Astrocyte (in vitro differentiated cells and primary cell): ENCODE measurements around the gene LZTFL1. TPM values are rescaled to one million over a fixed set of nuclear protein-coding genes. Genes with fewer than 3 reads are reported as not detected.

Source experiments
- DNase-seq: peaks from one replicate; pipeline ENCODE4 v3.0.0-alpha.2; 2010; ENCODE audit warnings: low read depth
- FAIRE-seq: peaks from 2 replicates; lab custom pipeline; 2011; peaks lifted over from hg19 to GRCh38; lab: Jason Lieb, UNC
- H2AFZ ChIP-seq: 2 replicates; pipeline ENCODE4 v1.6.0; 2012; ENCODE audit warnings: low read depth, low read length, inconsistent platforms
- H3K27ac ChIP-seq: 2 replicates; pipeline ENCODE4 v1.5.1; 2011; ENCODE audit warnings: low read depth, low read length, inconsistent platforms
- H3K27me3 ChIP-seq: 2 replicates; pipeline ENCODE4 v1.6.0; 2011; ENCODE audit warnings: low read length, inconsistent platforms; ENCODE audit not compliant: insufficient read depth
- H3K36me3 ChIP-seq: 2 replicates; pipeline ENCODE4 v1.5.1; 2011; ENCODE audit warnings: low read length, inconsistent platforms; ENCODE audit not compliant: insufficient read depth
- H3K4me1 ChIP-seq: 2 replicates; pipeline ENCODE4 v1.5.1; 2011; ENCODE audit warnings: low read length, inconsistent platforms; ENCODE audit not compliant: insufficient read depth
- H3K4me2 ChIP-seq: 2 replicates; pipeline ENCODE4 v1.6.0; 2012; ENCODE audit warnings: low read length, inconsistent platforms
- H3K4me3 ChIP-seq: 2 replicates; pipeline ENCODE4 v1.5.1; 2011; ENCODE audit warnings: low read depth, mild to moderate bottlenecking, low read length, inconsistent platforms; ENCODE audit not compliant: insufficient read depth
- H3K79me2 ChIP-seq: 2 replicates; pipeline ENCODE4 v1.6.0; 2012; ENCODE audit warnings: mild to moderate bottlenecking, low read length, inconsistent platforms; ENCODE audit not compliant: insufficient read depth
- H3K9ac ChIP-seq: 2 replicates; pipeline ENCODE4 v1.6.0; 2012; ENCODE audit warnings: mild to moderate bottlenecking, low read length, inconsistent platforms
- H3K9me3 ChIP-seq: 2 replicates; pipeline ENCODE4 v1.5.1; 2012; ENCODE audit warnings: low read depth, mild to moderate bottlenecking, low read length, inconsistent platforms; ENCODE audit not compliant: insufficient read depth
- H4K20me1 ChIP-seq: 2 replicates; pipeline ENCODE4 v1.6.0; 2012; ENCODE audit warnings: low read length, inconsistent platforms; ENCODE audit not compliant: insufficient read depth
- H3K27ac Mint-ChIP-seq: one replicate; pipeline ENCODE4 v1.8.0; 2021; ENCODE audit warnings: mild to moderate bottlenecking, mixed read lengths; ENCODE audit not compliant: unreplicated experiment
- H3K27me3 Mint-ChIP-seq: one replicate; pipeline ENCODE4 v1.8.0; 2021; ENCODE audit warnings: low read depth, mixed read lengths; ENCODE audit not compliant: unreplicated experiment
- H3K36me3 Mint-ChIP-seq: one replicate; pipeline ENCODE4 v1.8.0; 2021; ENCODE audit warnings: low read depth, mixed read lengths; ENCODE audit not compliant: unreplicated experiment
- H3K4me1 Mint-ChIP-seq: one replicate; pipeline ENCODE4 v1.8.0; 2021; ENCODE audit warnings: low read depth, mixed read lengths; ENCODE audit not compliant: unreplicated experiment
- H3K4me3 Mint-ChIP-seq: one replicate; pipeline ENCODE4 v1.8.0; 2021; ENCODE audit warnings: mild to moderate bottlenecking, moderate library complexity, mixed read lengths; ENCODE audit not compliant: unreplicated experiment
- H3K9me3 Mint-ChIP-seq: one replicate; pipeline ENCODE4 v1.8.0; 2021; ENCODE audit warnings: mild to moderate bottlenecking, mixed read lengths; ENCODE audit not compliant: unreplicated experiment
- CTCF ChIP-seq: IDR thresholded peaks from 2 replicates; pipeline ENCODE4 v1.5.1; 2011; ENCODE audit warnings: low read depth, mild to moderate bottlenecking, inconsistent platforms, low read length, moderate library complexity; ENCODE audit not compliant: insufficient read depth
- EZH2 ChIP-seq: IDR thresholded peaks from 2 replicates; pipeline ENCODE4 v1.6.1; 2012; ENCODE audit warnings: mild to moderate bottlenecking, low read length, inconsistent platforms; ENCODE audit not compliant: insufficient read depth
- total RNA-seq: library from RNA; stranded (reverse); gene quantifications from 2 replicates; pipeline ENCODE4 v1.2.1, GENCODE V29; 2021

Gene LZTFL1
- total RNA-seq, 1 donor from 2014 or later: 20.6 TPM

DNA sequence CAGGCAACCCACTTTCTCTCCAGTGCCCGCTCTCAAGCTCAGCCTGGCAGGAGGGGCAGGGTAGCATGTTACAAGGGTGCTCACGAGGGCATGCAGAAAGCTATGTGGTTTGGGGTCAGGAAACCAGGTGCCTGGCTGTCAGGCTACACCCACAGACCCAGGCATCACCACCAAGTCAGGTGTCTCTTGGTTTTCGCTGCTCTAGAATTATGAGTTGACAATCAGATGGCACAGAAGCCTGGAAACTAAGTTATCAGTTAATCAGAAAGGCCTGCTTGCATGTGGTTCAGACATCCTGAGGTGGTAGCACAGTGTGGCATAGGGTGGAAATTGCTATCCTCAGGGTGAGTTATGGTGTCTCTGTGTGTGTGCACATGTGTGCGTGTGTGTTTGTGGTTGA is 28.2 kb upstream of the LZTFL1 start:
- Mint-ChIP-seq H3K4me3 (no peak overlapping the region), H3K27me3 (peaks cover 16% of the 10 kb centered on the region), H3K9me3 (peaks cover 2% of the 10 kb centered on the region), H3K36me3 (no peaks in the 10 kb centered on the region), H3K27ac (no peak overlapping the region), H3K4me1 (no peaks in the 10 kb centered on the region)
- no peaks in the 10 kb centered on the region for H3K9me3 ChIP-seq
- DNase-seq (no peak), FAIRE-seq (no peak)
- H3K9ac ChIP-seq: no peak overlapping the region
- H3K79me2 ChIP-seq: no peaks in the 10 kb centered on the region
- H4K20me1 ChIP-seq: no peaks in the 10 kb centered on the region
- H3K36me3 ChIP-seq: no peaks in the 10 kb centered on the region
- H3K4me1 ChIP-seq: no peaks in the 10 kb centered on the region
- no peak overlapping the region for H2AFZ ChIP-seq
- H3K4me3 ChIP-seq: no peak overlapping the region
- no peak overlapping the region for H3K4me2 ChIP-seq
- H3K27me3 ChIP-seq: no peaks in the 10 kb centered on the region
- TF ChIP-seq CTCF (no peak), EZH2 (no peak)
- no peak overlapping the region for H3K27ac ChIP-seq

GRCh38 chr3:45869638-45870037 is 27.7 kb upstream of the LZTFL1 start:
- Histone ChIP-seq H3K4me1 (no peaks in the 10 kb centered on the region), H3K9ac (no peak overlapping the region), H3K4me2 (no peak overlapping the region), H3K4me3 (no peak overlapping the region), H3K79me2 (no peaks in the 10 kb centered on the region), H4K20me1 (no peaks in the 10 kb centered on the region), H2AFZ (no peak overlapping the region), H3K27me3 (peaks cover 2% of the 10 kb centered on the region), H3K36me3 (no peaks in the 10 kb centered on the region), H3K27ac (no peak overlapping the region), H3K9me3 (no peaks in the 10 kb centered on the region)
- H3K9me3 Mint-ChIP-seq: peaks cover 2% of the 10 kb centered on the region
- FAIRE-seq (no peak), DNase-seq (no peak)
- H3K4me3 Mint-ChIP-seq: no peak overlapping the region
- TF ChIP-seq EZH2 (no peak), CTCF (no peak)
- no peaks in the 10 kb centered on the region for H3K4me1 Mint-ChIP-seq
- H3K27me3 Mint-ChIP-seq: peaks cover 20% of the 10 kb centered on the region
- H3K36me3 Mint-ChIP-seq: no peaks in the 10 kb centered on the region
- no peak overlapping the region for H3K27ac Mint-ChIP-seq

- no peak overlapping the region for H3K4me3 Mint-ChIP-seq
- H3K27ac Mint-ChIP-seq: no peak overlapping the region
- no peaks in the 10 kb centered on the region for H3K36me3 ChIP-seq
Measured at GRCh38 chr3:45868650-45869049, 26.7 kb upstream of the LZTFL1 start.

More at GRCh38 chr3:45868650-45869049, 26.7 kb upstream of the LZTFL1 start:
- H3K27me3 ChIP-seq: peaks cover 2% of the 10 kb centered on the region
- FAIRE-seq (no peak), DNase-seq (no peak)
- Mint-ChIP-seq H3K4me1 (no peaks in the 10 kb centered on the region), H3K9me3 (no peaks in the 10 kb centered on the region), H3K27me3 (peaks cover 21% of the 10 kb centered on the region), H3K36me3 (no peaks in the 10 kb centered on the region)
- H3K79me2 ChIP-seq: no peaks in the 10 kb centered on the region
- H2AFZ ChIP-seq: no peak overlapping the region
- H3K4me1 ChIP-seq: no peaks in the 10 kb centered on the region
- H3K27ac ChIP-seq: no peak overlapping the region
- no peak overlapping the region for H3K4me3 ChIP-seq
- no peak for TF ChIP-seq EZH2
- no peak for TF ChIP-seq CTCF
- H3K9ac ChIP-seq: no peak overlapping the region
- no peaks in the 10 kb centered on the region for H4K20me1 ChIP-seq
- H3K9me3 ChIP-seq: no peaks in the 10 kb centered on the region
- H3K4me2 ChIP-seq: no peak overlapping the region
